HepG2 (cell line): ENCODE data around the gene HS3ST5. TPM values are rescaled to one million over a fixed set of nuclear protein-coding genes. Genes with fewer than 3 reads are reported as not detected.

ENCODE experiments used
- ATF7 ChIP-seq, 2 experiments: fragments of 450-650 bp in 1 of 2; sonication (generic) in 1 of 2; formaldehyde crosslinking in 1 of 2; IDR thresholded peaks; 2 replicates each; pipeline versions ENCODE4 v1.4.0 to v1.6.1; 2016 to 2020; ENCODE audit warnings: antibody characterized with exemption in 1 of 2, mild to moderate bottlenecking in 1 of 2, missing genetic modification reagents in 1 of 2
- BORCS8-MEF2B ChIP-seq: sonication (generic); formaldehyde crosslinking; IDR thresholded peaks from 2 replicates; pipeline ENCODE4 v1.8.0; 2022; ENCODE audit warnings: mild to moderate bottlenecking, missing genetic modification reagents
- CBX1 ChIP-seq: IDR thresholded peaks from one replicate; pipeline ENCODE4 v1.6.1; 2016; ENCODE audit warnings: antibody characterized with exemption, low read depth
- CEBPG ChIP-seq: IDR thresholded peaks from 2 replicates; pipeline ENCODE4 v1.6.1; 2016
- GABPA ChIP-seq, 2 experiments: IDR thresholded peaks; 2 replicates each; pipeline ENCODE4 v1.6.1; 2011 to 2016; ENCODE audit warnings: low read depth in 2 of 2, low read length in 1 of 2, missing biosample characterization in 1 of 2, missing genetic modification characterization in 1 of 2
- HDAC1 ChIP-seq: sonication (generic); formaldehyde crosslinking; IDR thresholded peaks from 2 replicates; pipeline ENCODE4 v1.5.1; 2020; ENCODE audit warnings: mild to moderate bottlenecking, missing genetic modification reagents
- HMG20A ChIP-seq: IDR thresholded peaks from 2 replicates; pipeline ENCODE4 v1.6.1; 2016; ENCODE audit warnings: borderline replicate concordance
- HOXA7 ChIP-seq: sonication (generic); formaldehyde crosslinking; IDR thresholded peaks from 2 replicates; pipeline ENCODE4 v1.8.1; 2022; ENCODE audit warnings: mild to moderate bottlenecking, missing genetic modification reagents, moderate library complexity
- SKI ChIP-seq: fragments of 450-650 bp; IDR thresholded peaks from one replicate; pipeline ENCODE4 v1.6.1; 2018; ENCODE audit warnings: mild to moderate bottlenecking; ENCODE audit not compliant: partially characterized antibody
- SMYD3 ChIP-seq: sonication (generic); formaldehyde crosslinking; IDR thresholded peaks from 2 replicates; pipeline ENCODE4 v1.8.1; 2023; ENCODE audit warnings: mild to moderate bottlenecking, missing genetic modification reagents
- TBL1XR1 ChIP-seq: fragments of 150-350 bp; IDR thresholded peaks from 2 replicates; pipeline ENCODE4 v1.6.1; 2014; ENCODE audit warnings: borderline replicate concordance, low read length; ENCODE audit not compliant: partially characterized antibody
- TEAD3 ChIP-seq: optimal IDR thresholded peaks from 2 replicates; pipeline ENCODE3; 2016; ENCODE audit warnings: borderline replicate concordance
- TP53 ChIP-seq: sonication (generic); formaldehyde crosslinking; conservative IDR thresholded peaks from 2 replicates; pipeline ENCODE4 v1.4.0; 2020; ENCODE audit warnings: missing genetic modification reagents
- U2AF1 ChIP-seq: fragments of 200-400 bp; formaldehyde crosslinking; optimal IDR thresholded peaks from 2 replicates; pipeline ENCODE3; 2017; ENCODE audit warnings: mild to moderate bottlenecking, low read depth, low read length
- ZBTB3 ChIP-seq: sonication (generic); formaldehyde crosslinking; IDR thresholded peaks from 2 replicates; pipeline ENCODE4 v1.4.0; 2020; ENCODE audit warnings: low read depth, mild to moderate bottlenecking, moderate library complexity, missing genetic modification reagents, borderline replicate concordance
- ZFP62 ChIP-seq: sonication (generic); formaldehyde crosslinking; IDR thresholded peaks from 2 replicates; pipeline ENCODE4 v1.4.0; 2020; ENCODE audit warnings: missing genetic modification reagents
- ZMYM4 ChIP-seq: sonication (generic); formaldehyde crosslinking; IDR thresholded peaks from 2 replicates; pipeline ENCODE4 v1.8.1; 2023; ENCODE audit warnings: mild to moderate bottlenecking, missing genetic modification reagents
- ZNF576 ChIP-seq: sonication (generic); formaldehyde crosslinking; IDR thresholded peaks from 2 replicates; pipeline ENCODE4 v1.4.0; 2020; ENCODE audit warnings: mild to moderate bottlenecking, missing genetic modification reagents
- ZNF687 ChIP-seq: sonication (generic); formaldehyde crosslinking; IDR thresholded peaks from 2 replicates; pipeline ENCODE4 v1.5.1; 2020; ENCODE audit warnings: mild to moderate bottlenecking, missing genetic modification reagents, moderate library complexity
- ZNF776 ChIP-seq: sonication (generic); formaldehyde crosslinking; IDR thresholded peaks from 2 replicates; pipeline ENCODE4 v1.4.0; 2020; ENCODE audit warnings: mild to moderate bottlenecking, missing genetic modification reagents
- ZNF816 ChIP-seq: sonication (generic); formaldehyde crosslinking; IDR thresholded peaks from 2 replicates; pipeline ENCODE4 v1.8.0; 2022; ENCODE audit warnings: missing genetic modification reagents, mild to moderate bottlenecking, borderline replicate concordance
- polyA plus RNA-seq, 8 experiments: library from polyadenylated mRNA; depleted of rRNA in 3 of 8; stranded (reverse) in 7 of 8; unstranded in 1 of 8; fragments of >200 nt; fragmentation: Illumina TruSeq in 4 of 8; extraction: Trizol in 4 of 8; gene quantifications; 2 replicates each; pipeline versions ENCODE4 v1.2.1 to v1.2.3, GENCODE V29; 2011 to 2016; ENCODE audit warnings: low read depth in 4 of 8, missing spikeins in 1 of 8, mixed read lengths in 1 of 8; ENCODE audit not compliant: insufficient read depth in 1 of 8
- total RNA-seq, 5 experiments: library from RNA; depleted of rRNA; stranded (reverse); fragments of >200 nt; fragmentation: Illumina TruSeq; extraction: Trizol; gene quantifications; 2 replicates each; pipeline ENCODE4 v1.2.3, GENCODE V29; 2016; ENCODE audit warnings: low read depth in 1 of 5
- TF ChIP-seq, protein P1 (sequence below): sonication (generic); formaldehyde crosslinking; IDR thresholded peaks from 2 replicates; pipeline ENCODE4 v1.5.0; 2020; ENCODE audit warnings: mild to moderate bottlenecking, missing genetic modification reagents, borderline replicate concordance
- TF ChIP-seq, protein P2 (sequence below): sonication (generic); formaldehyde crosslinking; IDR thresholded peaks from 2 replicates; pipeline ENCODE4 v1.5.0; 2020; ENCODE audit warnings: missing genetic modification reagents, mild to moderate bottlenecking, borderline replicate concordance

The HS3ST5 gene
- total and polyA plus RNA-seq, 2 of the 13 experiments (the other 11 are each of a cell fraction or from before 2014, with no cell fraction given), result 1.1 to 1.6 TPM

GRCh38 chr6:114092943-114093342 lies 249.9 kb downstream of the HS3ST5 start (continued):
- TF ChIP-seq, protein P1, sequence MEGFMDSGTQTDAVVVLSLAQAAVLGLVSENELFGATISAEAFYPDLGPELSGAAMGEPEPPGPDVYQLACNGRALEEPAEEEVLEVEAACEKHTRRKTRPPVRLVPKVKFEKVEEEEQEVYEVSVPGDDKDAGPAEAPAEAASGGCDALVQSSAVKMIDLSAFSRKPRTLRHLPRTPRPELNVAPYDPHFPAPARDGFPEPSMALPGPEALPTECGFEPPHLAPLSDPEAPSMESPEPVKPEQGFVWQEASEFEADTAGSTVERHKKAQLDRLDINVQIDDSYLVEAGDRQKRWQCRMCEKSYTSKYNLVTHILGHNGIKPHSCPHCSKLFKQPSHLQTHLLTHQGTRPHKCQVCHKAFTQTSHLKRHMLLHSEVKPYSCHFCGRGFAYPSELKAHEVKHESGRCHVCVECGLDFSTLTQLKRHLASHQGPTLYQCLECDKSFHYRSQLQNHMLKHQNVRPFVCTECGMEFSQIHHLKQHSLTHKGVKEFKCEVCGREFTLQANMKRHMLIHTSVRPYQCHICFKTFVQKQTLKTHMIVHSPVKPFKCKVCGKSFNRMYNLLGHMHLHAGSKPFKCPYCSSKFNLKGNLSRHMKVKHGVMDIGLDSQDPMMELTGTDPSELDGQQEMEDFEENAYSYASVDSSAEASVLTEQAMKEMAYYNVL (CRISPR knock-in tag), result no peak
- TF ChIP-seq BORCS8-MEF2B (CRISPR knock-in tag) (no peak), ZNF776 (no peak), SKI (peak; percentile 89), ZBTB3 (CRISPR knock-in tag) (no peak), SMYD3 (CRISPR knock-in tag) (0 out of 2 replicates have a peak, but pooled peaks have one; percentile 60), GABPA (IDR thresholded peaks at IDR 0.05; ENCODE audit: low read depth, low read length) (no peak), GABPA (CRISPR knock-in tag; IDR thresholded peaks at IDR 0.05; ENCODE audit: low read depth) (no peak), U2AF1 (no peak), HDAC1 (CRISPR knock-in tag) (no peak), CEBPG (CRISPR knock-in tag) (no peak), HMG20A (CRISPR knock-in tag) (no peak), HOXA7 (CRISPR knock-in tag) (no peak), CBX1 (no peak), ZNF576 (no peak), ZFP62 (CRISPR knock-in tag) (no peak), TEAD3 (CRISPR knock-in tag) (no peak), ZNF816 (CRISPR knock-in tag) (no peak), ZMYM4 (CRISPR knock-in tag) (peak; percentile 48; the same call in 1 of the 2 replicates), TP53 (no peak), ZNF687 (CRISPR knock-in tag) (no peak), TBL1XR1 (peak; percentile 71), ATF7 (IDR thresholded peaks at IDR 0.05) (no peak), ATF7 (CRISPR knock-in tag; IDR thresholded peaks at IDR 0.05) (no peak)
- TF ChIP-seq, protein P2, sequence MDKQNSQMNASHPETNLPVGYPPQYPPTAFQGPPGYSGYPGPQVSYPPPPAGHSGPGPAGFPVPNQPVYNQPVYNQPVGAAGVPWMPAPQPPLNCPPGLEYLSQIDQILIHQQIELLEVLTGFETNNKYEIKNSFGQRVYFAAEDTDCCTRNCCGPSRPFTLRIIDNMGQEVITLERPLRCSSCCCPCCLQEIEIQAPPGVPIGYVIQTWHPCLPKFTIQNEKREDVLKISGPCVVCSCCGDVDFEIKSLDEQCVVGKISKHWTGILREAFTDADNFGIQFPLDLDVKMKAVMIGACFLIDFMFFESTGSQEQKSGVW, result no peak
